AG04449 (cell line): ENCODE measurements around the gene DNAJB14.

ENCODE experiments used
- CTCF ChIA-PET: fragments of 350-600 bp; formaldehyde crosslinking; extraction: SDS; loops from one replicate; lab custom pipeline; 2021; ENCODE audit warnings: antibody characterized with exemption; lab: Yijun Ruan, JAX
- POLR2A ChIA-PET: fragments of 400-600, 350-600 bp; formaldehyde crosslinking; extraction: SDS; loops from one replicate; lab custom pipeline; 2020; ENCODE audit warnings: antibody characterized with exemption, inconsistent platforms; lab: Yijun Ruan, JAX
- DNase-seq: peaks from one replicate; pipeline ENCODE4 v3.0.0-alpha.2; 2010; ENCODE audit warnings: low read depth, low spot score
- H3K4me3 ChIP-seq: 2 replicates; pipeline ENCODE4 v1.5.1; 2011; ENCODE audit warnings: low read depth, mild to moderate bottlenecking, control low read depth, low read length
- CTCF ChIP-seq: IDR thresholded peaks from one replicate; pipeline ENCODE4 v1.5.1; 2011; ENCODE audit warnings: mild to moderate bottlenecking, moderate library complexity, low read length, control low read depth, inconsistent platforms; ENCODE audit not compliant: insufficient read depth; ENCODE audit errors: missing control alignments

Gene DNAJB14

GRCh38 chr4:99894161-99894997, 52.0 kb downstream of the DNAJB14 start, which contains the start of gene LAMTOR3:
LAMTOR3 (minus strand) TSS chr4:99894427; CDS start chr4:99893963, 464 bp downstream.
- ChIA-PET POLR2A (interaction anchor here (0.5 to 1.3 kb wide), 4 partner anchors 55 to 413 kb away, joined by 4 to 6 read pairs (median 4); partner anchors contain the start of genes H2AZ1 and TRMT10A), CTCF (interaction anchor here (2.0 to 3.2 kb wide), 2 partner anchors 10 to 54 kb away, joined by 5 to 12 read pairs; no protein-coding TSS in a partner anchor)
- H3K4me3 ChIP-seq = peak within 1 kb of the TSS; percentile 84
- DNase-seq = peak; percentile 42
- TF ChIP-seq CTCF = no peak

DNA sequence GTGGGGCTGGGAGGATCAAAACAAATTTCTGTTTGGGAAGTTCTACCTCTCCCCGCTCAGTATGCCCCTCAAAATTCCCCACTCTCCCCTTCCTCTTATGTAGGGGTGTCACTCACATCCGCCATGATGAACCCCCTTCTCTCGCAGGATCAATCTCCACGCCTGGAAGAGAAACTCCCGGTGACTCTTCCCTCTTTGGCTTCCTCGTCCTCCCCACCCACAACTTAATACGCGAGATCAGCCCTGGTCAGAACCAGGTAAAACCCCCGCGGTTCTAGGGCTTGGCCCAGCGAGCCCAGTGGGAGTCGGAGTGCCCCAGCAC, 52.6 kb downstream of the DNAJB14 start:
- H3K4me3 ChIP-seq = peak overlapping the region; percentile 84
- CTCF ChIA-PET = interaction anchor here (2.0 to 3.2 kb wide), 2 partner anchors 9 to 54 kb away, joined by 5 to 12 read pairs; no protein-coding TSS in a partner anchor
- no peak for DNase-seq
- TF ChIP-seq CTCF = no peak
- POLR2A ChIA-PET = interaction anchor here (1.3 kb wide), 2 partner anchors 57 to 330 kb away, joined by 5 to 6 read pairs; partner anchors contain the start of genes H2AZ1 and TRMT10A

- CTCF ChIA-PET = no interaction called here
- TF ChIP-seq CTCF = no peak
- DNase-seq = no peak
- H3K4me3 ChIP-seq = peak overlapping the region; percentile 84
- POLR2A ChIA-PET = no interaction called here
Measured at GRCh38 chr4:99893029-99893428, 53.4 kb downstream of the DNAJB14 start.

GRCh38 chr4:99891351-99891750, 55.1 kb downstream of the DNAJB14 start:
- ChIA-PET CTCF (no interaction called here), POLR2A (no interaction called here)
- no peak for TF ChIP-seq CTCF
- DNase-seq = no peak
- no peak overlapping the region for H3K4me3 ChIP-seq

GRCh38 chr4:99887837-99888236, 58.6 kb downstream of the DNAJB14 start:
- ChIA-PET POLR2A (no interaction called here), CTCF (no interaction called here)
- DNase-seq = no peak
- TF ChIP-seq CTCF = no peak
- H3K4me3 ChIP-seq = no peak overlapping the region

DNA sequence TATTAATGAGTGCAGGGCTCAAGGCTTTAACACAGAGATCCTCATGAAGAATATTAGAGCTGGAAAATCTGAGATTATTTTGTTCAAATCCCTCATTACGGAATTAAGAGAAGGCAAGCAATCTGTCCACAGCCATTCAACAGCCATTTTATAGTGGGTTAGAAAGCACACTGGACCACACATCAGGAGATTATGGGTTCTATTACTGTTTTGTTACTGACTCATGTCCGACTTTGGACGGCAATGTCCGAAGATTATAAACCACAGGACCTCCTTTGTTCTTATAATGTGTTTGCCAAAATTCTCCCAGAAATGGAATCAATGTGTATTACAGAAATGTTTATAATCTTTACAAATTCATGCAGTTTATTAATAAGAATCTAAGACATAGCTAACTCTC, 60.3 kb downstream of the DNAJB14 start:
- no peak for TF ChIP-seq CTCF
- CTCF ChIA-PET = interaction anchor here (1.0 kb wide), 2 partner anchors 74 to 78 kb away, joined by 3 read pairs; no protein-coding TSS in a partner anchor
- POLR2A ChIA-PET = no interaction called here
- no peak overlapping the region for H3K4me3 ChIP-seq
- DNase-seq = no peak
